ENCODE measurements around the gene ANGPTL7. TPM values are rescaled to one million over a fixed set of nuclear protein-coding genes. Genes with fewer than 3 reads are reported as not detected.
A peak's percentile ranks its signal among the peaks of the same experiment; 100 is the strongest.

Gene ANGPTL7
- total and polyA plus RNA-seq, 2 donors (not counting 1 experiment from before 2014, with no cell fraction given): 0.34 to 1.5 TPM

GRCh38 chr1:11156441-11156840 is 32.7 kb upstream of the ANGPTL7 start:
- H3K4me2 ChIP-seq (ENCODE audit: extremely low read depth, insufficient read depth, low read length): no peak overlapping the region
- peaks cover 15% of the 10 kb centered on the region for H3K4me1 ChIP-seq (ENCODE audit: control insufficient read depth, extremely low read depth, insufficient read depth, low read length)
- H3K27ac ChIP-seq (ENCODE audit: insufficient read depth, low read length): no peak overlapping the region
- no peaks in the 10 kb centered on the region for H3K9me3 ChIP-seq (ENCODE audit: control insufficient read depth, insufficient read depth, low read depth, low read length)
- H3K4me3 ChIP-seq (replicated peaks in 1 of 4; ENCODE audit: control extremely low read depth in 1 of 4, insufficient read depth in 1 of 4, low read depth in 3 of 4, low read length in 4 of 4): no peak overlapping the region
- no peaks in the 10 kb centered on the region for H4K20me1 ChIP-seq (ENCODE audit: control insufficient read depth, extremely low read depth, insufficient read depth, low read length)
- H3K9ac ChIP-seq (ENCODE audit: insufficient read depth, low read length): no peak overlapping the region
- TF ChIP-seq CTCF (conservative IDR thresholded peaks at IDR 0.05 in 1 of 2, IDR thresholded peaks at IDR 0.05 in 1 of 2; ENCODE audit: low read depth in 1 of 2, low read length in 2 of 2) (no peak), EZH2 (IDR thresholded peaks at IDR 0.05; ENCODE audit: low read length, missing control alignments) (no peak)
- H3K79me2 ChIP-seq (ENCODE audit: control insufficient read depth, insufficient read depth, low read length): no peaks in the 10 kb centered on the region
- no peak overlapping the region for H2AFZ ChIP-seq (ENCODE audit: low read length)
- no peaks in the 10 kb centered on the region for H3K27me3 ChIP-seq (ENCODE audit: control insufficient read depth, insufficient read depth, low read length)
- no peak for DNase-seq (ENCODE audit: low read depth in 2 of 2)
- no peaks in the 10 kb centered on the region for H3K36me3 ChIP-seq (ENCODE audit: control insufficient read depth, insufficient read depth, low read length)

- Histone ChIP-seq H3K4me2 (ENCODE audit: extremely low read depth, insufficient read depth, low read length) (no peak overlapping the region), H3K27ac (ENCODE audit: insufficient read depth, low read length) (peak overlapping the region; percentile 83), H3K79me2 (ENCODE audit: control insufficient read depth, insufficient read depth, low read length) (no peaks in the 10 kb centered on the region), H3K4me1 (ENCODE audit: control insufficient read depth, extremely low read depth, insufficient read depth, low read length) (peaks cover 15% of the 10 kb centered on the region), H3K4me3 (replicated peaks in 1 of 4; ENCODE audit: control extremely low read depth in 1 of 4, insufficient read depth in 1 of 4, low read depth in 3 of 4, low read length in 4 of 4) (no peak overlapping the region), H3K36me3 (ENCODE audit: control insufficient read depth, insufficient read depth, low read length) (no peaks in the 10 kb centered on the region), H3K9me3 (ENCODE audit: control insufficient read depth, insufficient read depth, low read depth, low read length) (no peaks in the 10 kb centered on the region), H3K27me3 (ENCODE audit: control insufficient read depth, insufficient read depth, low read length) (no peaks in the 10 kb centered on the region), H3K9ac (ENCODE audit: insufficient read depth, low read length) (no peak overlapping the region), H2AFZ (ENCODE audit: low read length) (no peak overlapping the region), H4K20me1 (ENCODE audit: control insufficient read depth, extremely low read depth, insufficient read depth, low read length) (no peaks in the 10 kb centered on the region)
- no peak for DNase-seq (ENCODE audit: low read depth in 2 of 2)
- TF ChIP-seq CTCF (conservative IDR thresholded peaks at IDR 0.05 in 1 of 2, IDR thresholded peaks at IDR 0.05 in 1 of 2; ENCODE audit: low read depth in 1 of 2, low read length in 2 of 2): no peak
- no peak for TF ChIP-seq EZH2 (IDR thresholded peaks at IDR 0.05; ENCODE audit: low read length, missing control alignments)
Observed at GRCh38 chr1:11156963-11157362, 32.2 kb upstream of the ANGPTL7 start.

GRCh38 chr1:11157394-11157793 is 31.8 kb upstream of the ANGPTL7 start:
- Histone ChIP-seq H3K9me3 (ENCODE audit: control insufficient read depth, insufficient read depth, low read depth, low read length) (no peaks in the 10 kb centered on the region), H4K20me1 (ENCODE audit: control insufficient read depth, extremely low read depth, insufficient read depth, low read length) (no peaks in the 10 kb centered on the region), H3K27ac (ENCODE audit: insufficient read depth, low read length) (peak overlapping the region; percentile 83), H3K79me2 (ENCODE audit: control insufficient read depth, insufficient read depth, low read length) (no peaks in the 10 kb centered on the region), H3K4me1 (ENCODE audit: control insufficient read depth, extremely low read depth, insufficient read depth, low read length) (peaks cover 15% of the 10 kb centered on the region), H2AFZ (ENCODE audit: low read length) (no peak overlapping the region), H3K4me2 (ENCODE audit: extremely low read depth, insufficient read depth, low read length) (no peak overlapping the region), H3K36me3 (ENCODE audit: control insufficient read depth, insufficient read depth, low read length) (no peaks in the 10 kb centered on the region), H3K27me3 (ENCODE audit: control insufficient read depth, insufficient read depth, low read length) (no peaks in the 10 kb centered on the region), H3K4me3 (replicated peaks in 1 of 4; ENCODE audit: control extremely low read depth in 1 of 4, insufficient read depth in 1 of 4, low read depth in 3 of 4, low read length in 4 of 4) (no peak overlapping the region), H3K9ac (ENCODE audit: insufficient read depth, low read length) (no peak overlapping the region)
- TF ChIP-seq CTCF (conservative IDR thresholded peaks at IDR 0.05 in 1 of 2, IDR thresholded peaks at IDR 0.05 in 1 of 2; ENCODE audit: low read depth in 1 of 2, low read length in 2 of 2): no peak
- TF ChIP-seq EZH2 (IDR thresholded peaks at IDR 0.05; ENCODE audit: low read length, missing control alignments): no peak
- no peak for DNase-seq (ENCODE audit: low read depth in 2 of 2)

All from fibroblast of lung (primary cell).